Measurements from ENCODE around the gene CFAP46.

DNA sequence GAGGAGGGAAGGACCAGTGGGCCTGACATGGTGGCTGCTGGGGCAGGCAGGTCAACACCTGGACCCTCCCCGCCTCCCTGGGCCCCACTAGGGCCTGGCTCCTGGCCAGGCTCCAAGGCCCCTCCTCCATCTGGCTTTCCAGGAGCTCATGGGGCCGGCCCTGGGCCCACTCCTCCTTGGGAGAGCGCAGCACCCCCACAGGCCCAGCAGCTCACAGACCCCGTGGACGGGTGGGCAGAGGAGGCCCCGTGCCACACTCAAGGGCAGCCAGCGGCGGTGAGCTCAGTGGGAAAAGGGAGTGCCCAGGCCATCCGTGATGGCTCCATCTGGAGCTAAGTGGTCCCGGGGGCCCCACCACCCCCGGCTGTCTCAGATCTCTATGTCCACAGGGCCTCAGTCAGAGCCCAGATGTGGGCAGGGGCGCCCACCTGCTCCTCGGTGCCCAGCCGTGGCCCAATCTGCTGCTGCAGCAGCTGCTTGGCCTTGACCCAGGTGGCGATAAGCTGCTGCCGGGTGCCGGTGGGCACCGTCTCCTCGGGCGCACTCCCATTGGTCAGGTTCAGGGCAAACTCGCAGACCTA, 32.8 kb downstream of the CFAP46 start:
- TF ChIP-seq, protein P1, sequence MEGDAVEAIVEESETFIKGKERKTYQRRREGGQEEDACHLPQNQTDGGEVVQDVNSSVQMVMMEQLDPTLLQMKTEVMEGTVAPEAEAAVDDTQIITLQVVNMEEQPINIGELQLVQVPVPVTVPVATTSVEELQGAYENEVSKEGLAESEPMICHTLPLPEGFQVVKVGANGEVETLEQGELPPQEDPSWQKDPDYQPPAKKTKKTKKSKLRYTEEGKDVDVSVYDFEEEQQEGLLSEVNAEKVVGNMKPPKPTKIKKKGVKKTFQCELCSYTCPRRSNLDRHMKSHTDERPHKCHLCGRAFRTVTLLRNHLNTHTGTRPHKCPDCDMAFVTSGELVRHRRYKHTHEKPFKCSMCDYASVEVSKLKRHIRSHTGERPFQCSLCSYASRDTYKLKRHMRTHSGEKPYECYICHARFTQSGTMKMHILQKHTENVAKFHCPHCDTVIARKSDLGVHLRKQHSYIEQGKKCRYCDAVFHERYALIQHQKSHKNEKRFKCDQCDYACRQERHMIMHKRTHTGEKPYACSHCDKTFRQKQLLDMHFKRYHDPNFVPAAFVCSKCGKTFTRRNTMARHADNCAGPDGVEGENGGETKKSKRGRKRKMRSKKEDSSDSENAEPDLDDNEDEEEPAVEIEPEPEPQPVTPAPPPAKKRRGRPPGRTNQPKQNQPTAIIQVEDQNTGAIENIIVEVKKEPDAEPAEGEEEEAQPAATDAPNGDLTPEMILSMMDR (IDR thresholded peaks at IDR 0.05) = no peak
- TF ChIP-seq POLR2A (IDR thresholded peaks at IDR 0.05) = no peak

All from esophagus squamous epithelium (tissue), 4 donors.